Peyer's patch (tissue), 4 donors: ENCODE results near the gene PLCD4.

Experiments used
- CTCF ChIP-seq, 6 experiments: fragments of 450-650 bp in 4 of 6; fragments of 200-600 bp in 2 of 6; sonication (generic) in 1 of 6; IDR thresholded peaks; one replicate each; pipeline ENCODE4 v1.5.1; 2017 to 2019; ENCODE audit warnings: antibody characterized with exemption in 6 of 6, mild to moderate bottlenecking in 3 of 6, moderate library complexity in 1 of 6
- POLR2A ChIP-seq, 2 donors: fragments of 450-650 bp; IDR thresholded peaks; one replicate each; pipeline ENCODE4 v1.5.1; 2017; ENCODE audit warnings: antibody characterized with exemption in 2 of 2, mild to moderate bottlenecking in 2 of 2, moderate library complexity in 2 of 2

GRCh38 chr2:218626369-218626768, 18.7 kb downstream of the PLCD4 start:
- TF ChIP-seq CTCF (IDR thresholded peaks at IDR 0.05), result no peak
- TF ChIP-seq POLR2A (IDR thresholded peaks at IDR 0.05), result no peak
